SIG-M5 treated with dmso at 0.1 percent for 504 hours (cell line): ENCODE results near the gene LCN9.
"Not testable (repeated sequence)": the region's sequence is repeated elsewhere in the genome, so short reads cannot be mapped to it uniquely, and the experiment has no call there.

Experiments used
- DNase-seq: peaks from one replicate; lab custom pipeline; 2025; ENCODE audit not compliant: unreplicated experiment; lab: John Stamatoyannopoulos, UW

The LCN9 gene

GRCh38 chr9:135670721-135671590 is 7.8 kb downstream of the LCN9 start:
- no peak for DNase-seq

- no peak for DNase-seq
Measured at GRCh38 chr9:135671591-135672041, 8.5 kb downstream of the LCN9 start.

GRCh38 chr9:135672786-135673185 is 9.7 kb downstream of the LCN9 start:
- DNase-seq: not testable (repeated sequence)

- DNase-seq: no peak
Measured at GRCh38 chr9:135673941-135674340, 10.8 kb downstream of the LCN9 start.

- no peak for DNase-seq
Measured at GRCh38 chr9:135674977-135675376, 11.9 kb downstream of the LCN9 start.

- DNase-seq: no peak
Measured at GRCh38 chr9:135676891-135677290, 13.8 kb downstream of the LCN9 start.

GRCh38 chr9:135677641-135678168 is 14.6 kb downstream of the LCN9 start:
- no peak for DNase-seq

GRCh38 chr9:135678236-135679017 is 15.3 kb downstream of the LCN9 start:
- DNase-seq: no peak

- no peak for DNase-seq
Measured at GRCh38 chr9:135680056-135680455, 16.9 kb downstream of the LCN9 start.

- DNase-seq: no peak
Measured at GRCh38 chr9:135681161-135681560, 18.1 kb downstream of the LCN9 start.

GRCh38 chr9:135683401-135684034 is 20.4 kb downstream of the LCN9 start:
- no peak for DNase-seq

GRCh38 chr9:135684691-135685090 is 21.6 kb downstream of the LCN9 start:
- DNase-seq: no peak

- no peak for DNase-seq
Measured at GRCh38 chr9:135687216-135687615, 24.1 kb downstream of the LCN9 start.

GRCh38 chr9:135689011-135689410 is 25.9 kb downstream of the LCN9 start:
- no peak for DNase-seq

- DNase-seq: no peak
Measured at GRCh38 chr9:135690836-135691570, 27.9 kb downstream of the LCN9 start.

GRCh38 chr9:135692410-135692809 is 29.3 kb downstream of the LCN9 start:
- no peak for DNase-seq

GRCh38 chr9:135693265-135693664 is 30.2 kb downstream of the LCN9 start:
- DNase-seq: no peak

GRCh38 chr9:135693771-135694170 is 30.7 kb downstream of the LCN9 start:
- no peak for DNase-seq

GRCh38 chr9:135694414-135694813 is 31.3 kb downstream of the LCN9 start:
- no peak for DNase-seq

- DNase-seq: no peak
Measured at GRCh38 chr9:135695036-135695435, 31.9 kb downstream of the LCN9 start.

GRCh38 chr9:135695642-135696041 is 32.5 kb downstream of the LCN9 start:
- DNase-seq: no peak
